Measurements from ENCODE around the gene PRRC1. TPM values are rescaled to one million over a fixed set of nuclear protein-coding genes. Genes with fewer than 3 reads are reported as not detected.

PRRC1 gene
- total RNA-seq, 1 experiment from 2014 or later: 80.5 TPM

GRCh38 chr5:127599847-127600246 is 82.4 kb downstream of the PRRC1 start:
- peaks cover 19% of the 10 kb centered on the region for H3K27me3 Mint-ChIP-seq (ENCODE audit: unreplicated experiment)
- CTCF ChIA-PET: interaction anchor here (1.0 kb wide), 1 partner anchor 8 kb away, joined by 3 read pairs; no protein-coding TSS in a partner anchor
- H3K27ac Mint-ChIP-seq (ENCODE audit: unreplicated experiment): no peak overlapping the region
- intact Hi-C loops (cut with micrococcal nuclease; ENCODE audit: unreplicated experiment): no loop called here
- BruUV-seq (replicated peaks): no TSS peak
- no peaks in the 10 kb centered on the region for H3K4me1 Mint-ChIP-seq (ENCODE audit: low read depth, unreplicated experiment)
- H3K9me3 Mint-ChIP-seq (ENCODE audit: low read depth, unreplicated experiment): no peaks in the 10 kb centered on the region
- no peak overlapping the region for H3K4me3 Mint-ChIP-seq (ENCODE audit: low read depth, unreplicated experiment)
- H3K36me3 Mint-ChIP-seq (ENCODE audit: insufficient read depth, unreplicated experiment): no peaks in the 10 kb centered on the region
- no peak for TF ChIP-seq CTCF (IDR thresholded peaks at IDR 0.05; ENCODE audit: unreplicated experiment)
- no peak for DNase-seq

GRCh38 chr5:127601111-127601510 is 83.7 kb downstream of the PRRC1 start:
- H3K4me3 Mint-ChIP-seq (ENCODE audit: low read depth, unreplicated experiment): no peak overlapping the region
- TF ChIP-seq CTCF (IDR thresholded peaks at IDR 0.05; ENCODE audit: unreplicated experiment): no peak
- H3K36me3 Mint-ChIP-seq (ENCODE audit: insufficient read depth, unreplicated experiment): no peaks in the 10 kb centered on the region
- peaks cover 19% of the 10 kb centered on the region for H3K27me3 Mint-ChIP-seq (ENCODE audit: unreplicated experiment)
- H3K4me1 Mint-ChIP-seq (ENCODE audit: low read depth, unreplicated experiment): no peaks in the 10 kb centered on the region
- no TSS peak for BruUV-seq (replicated peaks)
- H3K27ac Mint-ChIP-seq (ENCODE audit: unreplicated experiment): no peak overlapping the region
- intact Hi-C loops (cut with micrococcal nuclease; ENCODE audit: unreplicated experiment): no loop called here
- no peaks in the 10 kb centered on the region for H3K9me3 Mint-ChIP-seq (ENCODE audit: low read depth, unreplicated experiment)
- CTCF ChIA-PET: no interaction called here
- no peak for DNase-seq

GRCh38 chr5:127601601-127602000 is 84.2 kb downstream of the PRRC1 start:
- no peak overlapping the region for H3K27ac Mint-ChIP-seq (ENCODE audit: unreplicated experiment)
- BruUV-seq (replicated peaks): no TSS peak
- H3K9me3 Mint-ChIP-seq (ENCODE audit: low read depth, unreplicated experiment): no peaks in the 10 kb centered on the region
- CTCF ChIA-PET: no interaction called here
- intact Hi-C loops (cut with micrococcal nuclease; ENCODE audit: unreplicated experiment): no loop called here
- no peak for TF ChIP-seq CTCF (IDR thresholded peaks at IDR 0.05; ENCODE audit: unreplicated experiment)
- no peaks in the 10 kb centered on the region for H3K4me1 Mint-ChIP-seq (ENCODE audit: low read depth, unreplicated experiment)
- H3K27me3 Mint-ChIP-seq (ENCODE audit: unreplicated experiment): peaks cover 19% of the 10 kb centered on the region
- DNase-seq: no peak
- no peak overlapping the region for H3K4me3 Mint-ChIP-seq (ENCODE audit: low read depth, unreplicated experiment)
- H3K36me3 Mint-ChIP-seq (ENCODE audit: insufficient read depth, unreplicated experiment): no peaks in the 10 kb centered on the region

GRCh38 chr5:127602481-127602880 is 85.0 kb downstream of the PRRC1 start:
- Mint-ChIP-seq H3K27ac (ENCODE audit: unreplicated experiment) (no peak overlapping the region), H3K9me3 (ENCODE audit: low read depth, unreplicated experiment) (no peaks in the 10 kb centered on the region), H3K4me3 (ENCODE audit: low read depth, unreplicated experiment) (no peak overlapping the region), H3K27me3 (ENCODE audit: unreplicated experiment) (peaks cover 19% of the 10 kb centered on the region), H3K36me3 (ENCODE audit: insufficient read depth, unreplicated experiment) (no peaks in the 10 kb centered on the region), H3K4me1 (ENCODE audit: low read depth, unreplicated experiment) (no peaks in the 10 kb centered on the region)
- CTCF ChIA-PET: interaction anchor here (1.5 kb wide), 1 partner anchor 16 kb away, joined by 3 read pairs; no protein-coding TSS in a partner anchor
- intact Hi-C loops (cut with micrococcal nuclease; ENCODE audit: unreplicated experiment): no loop called here
- no peak for DNase-seq
- no peak for TF ChIP-seq CTCF (IDR thresholded peaks at IDR 0.05; ENCODE audit: unreplicated experiment)
- no TSS peak for BruUV-seq (replicated peaks)
